GM10847 (cell line): ENCODE measurements around the gene ELP2.

Source experiments
- POLR2A ChIP-seq: IDR thresholded peaks from 2 replicates; pipeline ENCODE4 v1.6.1; 2011; ENCODE audit not compliant: insufficient read length; ENCODE audit errors: extremely low read depth

Gene ELP2

DNA sequence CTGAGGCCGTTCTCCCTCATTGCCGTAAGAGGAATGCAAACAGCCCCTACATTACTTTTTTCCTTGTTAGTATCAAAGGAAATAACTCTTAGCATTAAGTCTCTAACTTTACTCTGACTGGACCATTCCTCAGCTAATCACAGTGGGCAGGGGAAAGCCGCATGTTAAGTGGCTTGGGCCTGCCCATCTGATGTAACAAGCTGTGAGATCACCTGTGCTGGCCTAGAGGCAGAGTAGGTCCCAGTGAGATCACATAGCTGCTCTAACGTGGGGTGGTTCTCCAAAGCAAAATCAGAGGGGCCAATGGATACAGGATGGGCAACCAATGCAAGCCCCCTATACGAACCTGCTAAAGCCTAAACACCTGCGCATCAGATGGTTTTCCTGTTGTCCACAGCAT, 51.7 kb downstream of the ELP2 start:
- no peak for TF ChIP-seq POLR2A

DNA sequence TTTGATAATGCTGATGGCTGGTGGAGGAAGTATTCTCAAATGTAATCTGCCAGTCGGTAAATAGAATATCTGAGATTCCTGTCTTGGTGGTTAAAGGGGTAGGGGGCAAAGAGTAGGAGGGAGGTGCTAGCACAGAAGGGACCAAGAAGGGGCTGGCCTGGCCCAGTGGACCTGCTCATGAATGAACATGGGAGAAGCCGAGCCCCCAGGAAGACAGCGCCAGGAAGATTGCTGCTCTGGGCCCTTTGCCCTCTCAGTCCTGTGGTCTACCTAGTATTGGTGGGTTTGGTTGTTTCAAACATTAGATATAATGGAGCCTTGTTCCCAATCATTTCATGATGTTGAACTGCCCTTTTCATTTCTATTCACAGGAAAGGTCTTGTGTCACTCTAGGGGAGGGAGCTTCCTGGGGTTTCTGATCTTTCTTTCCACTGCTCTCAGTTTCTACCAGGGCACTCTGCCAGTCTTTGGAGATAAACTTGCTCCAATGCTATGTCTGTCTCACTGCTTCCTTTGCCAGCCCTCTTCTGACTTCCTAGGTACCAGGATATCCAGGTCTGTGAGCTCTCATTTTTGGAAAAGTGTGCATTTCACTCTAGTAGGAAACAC, 52.3 kb downstream of the ELP2 start:
- TF ChIP-seq POLR2A, result no peak

DNA sequence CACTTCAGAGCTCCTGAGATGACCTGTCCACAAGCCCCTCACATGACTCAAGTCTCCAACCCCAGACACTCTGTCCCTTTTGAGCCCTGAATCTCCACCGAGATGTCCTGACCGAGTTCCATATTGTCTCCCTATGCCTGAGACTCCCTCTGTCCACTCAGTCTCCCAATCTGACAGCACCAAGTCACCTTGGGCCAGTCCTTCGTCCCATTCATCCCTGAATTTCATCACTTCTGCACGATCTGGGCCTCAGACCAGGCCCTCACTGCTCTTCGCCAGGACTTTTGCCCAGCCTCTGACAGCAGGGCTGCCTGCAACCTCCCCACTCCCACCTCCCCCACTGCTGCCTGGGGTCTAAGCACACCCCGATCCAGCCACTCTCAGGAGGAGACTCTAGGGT, 53.3 kb downstream of the ELP2 start:
- TF ChIP-seq POLR2A, result no peak

DNA sequence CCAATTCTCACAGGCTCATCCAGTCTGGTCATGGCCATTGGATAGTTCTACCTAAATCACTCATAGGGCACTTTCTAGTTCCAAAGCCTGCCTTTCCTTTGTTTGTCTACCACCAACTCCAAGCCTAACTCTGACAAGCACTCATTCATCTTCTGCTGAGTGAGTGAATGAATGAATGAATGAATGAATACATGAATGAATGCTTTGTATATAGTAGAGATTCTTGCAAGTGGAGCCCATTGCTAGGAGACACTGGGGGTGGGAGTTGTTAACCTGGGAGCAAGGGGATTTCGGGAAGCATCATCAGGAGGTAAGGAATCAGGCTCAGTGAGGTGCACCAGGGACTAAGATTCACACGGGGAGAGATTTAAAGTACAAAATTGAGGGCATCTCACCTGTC, 54.3 kb downstream of the ELP2 start:
- TF ChIP-seq POLR2A, result no peak

DNA sequence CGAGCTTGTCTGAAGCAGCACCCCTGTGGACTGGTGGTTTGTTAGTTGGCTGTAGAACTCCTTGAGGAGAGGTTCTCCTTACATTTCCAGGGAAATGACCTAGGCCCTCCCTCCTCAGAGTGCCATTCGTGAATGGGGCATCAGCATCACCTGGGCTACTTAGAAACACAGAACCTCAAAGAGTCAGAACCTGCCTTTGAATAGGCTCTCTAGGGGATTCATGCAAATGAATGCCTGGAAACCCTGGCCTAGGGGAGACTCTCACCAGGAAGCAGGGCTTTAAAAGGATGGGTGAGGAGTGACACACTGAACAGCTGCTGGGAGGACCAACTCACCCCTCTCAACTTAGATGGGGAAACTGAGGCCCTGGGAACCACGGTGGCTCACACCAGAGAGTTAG, 55.5 kb downstream of the ELP2 start:
- no peak for TF ChIP-seq POLR2A

DNA sequence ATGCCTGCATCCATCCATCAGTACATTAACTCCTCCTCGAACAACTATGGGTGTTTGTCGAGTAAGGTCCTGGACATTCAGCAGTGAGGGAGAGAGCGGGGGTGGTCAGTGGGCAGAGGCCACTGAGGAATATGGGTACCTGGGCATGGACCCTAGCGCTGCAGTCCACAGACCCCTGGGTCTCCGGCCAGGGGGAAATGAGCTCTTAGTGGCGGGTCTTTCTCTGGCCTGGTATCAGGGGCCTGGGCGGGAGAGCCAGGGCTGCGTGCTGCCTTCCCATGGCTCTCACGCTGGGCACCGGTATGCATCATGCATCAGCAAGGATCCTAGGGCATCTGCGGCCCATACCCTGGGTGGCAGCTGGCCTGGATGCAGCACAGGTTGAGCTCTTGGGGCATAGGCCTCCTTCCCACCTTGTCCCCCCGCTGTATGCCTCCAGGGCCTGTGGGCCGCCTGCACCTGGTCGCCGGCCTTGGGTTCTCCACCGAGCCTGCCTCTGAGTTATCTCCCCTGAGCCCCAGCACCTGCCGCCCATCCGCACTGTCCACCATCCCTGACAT, 56.3 kb downstream of the ELP2 start:
- no peak for TF ChIP-seq POLR2A

DNA sequence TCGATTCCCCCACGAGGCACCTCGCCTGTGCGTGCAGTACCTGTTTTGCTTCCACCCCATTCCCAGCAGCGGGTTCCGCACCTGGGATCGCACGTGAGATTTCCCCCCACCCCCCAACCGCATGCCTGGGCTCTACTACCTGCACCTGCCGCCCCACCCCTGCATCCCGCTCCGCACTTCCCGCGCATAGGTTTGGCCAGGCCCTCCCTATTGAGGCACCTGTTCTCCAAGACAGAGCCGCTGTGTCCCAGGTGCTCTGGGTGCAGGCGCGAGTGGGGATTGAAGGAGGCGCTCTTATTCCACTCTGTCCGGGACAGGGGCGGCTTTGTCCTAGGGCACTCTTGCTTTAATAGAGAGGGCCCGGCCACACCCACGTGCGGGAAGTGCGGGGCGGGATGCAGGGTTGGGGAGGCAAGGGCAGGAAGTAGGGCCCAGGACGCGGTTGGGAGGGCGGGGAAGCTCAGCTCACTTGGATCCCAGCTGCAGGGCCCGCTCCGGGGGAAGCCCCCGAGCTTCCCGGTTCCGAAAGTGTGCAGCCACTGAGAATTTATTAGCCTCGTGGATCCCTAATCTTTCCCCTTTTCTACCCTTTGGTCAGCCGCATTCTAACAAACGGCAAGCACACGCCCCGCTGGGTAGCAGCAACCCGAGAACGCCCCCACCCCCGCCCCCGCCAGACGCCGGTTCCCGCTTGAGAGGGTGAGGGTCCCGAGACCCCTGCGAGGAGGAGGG, 56.9 kb downstream of the ELP2 start:
- no peak for TF ChIP-seq POLR2A

DNA sequence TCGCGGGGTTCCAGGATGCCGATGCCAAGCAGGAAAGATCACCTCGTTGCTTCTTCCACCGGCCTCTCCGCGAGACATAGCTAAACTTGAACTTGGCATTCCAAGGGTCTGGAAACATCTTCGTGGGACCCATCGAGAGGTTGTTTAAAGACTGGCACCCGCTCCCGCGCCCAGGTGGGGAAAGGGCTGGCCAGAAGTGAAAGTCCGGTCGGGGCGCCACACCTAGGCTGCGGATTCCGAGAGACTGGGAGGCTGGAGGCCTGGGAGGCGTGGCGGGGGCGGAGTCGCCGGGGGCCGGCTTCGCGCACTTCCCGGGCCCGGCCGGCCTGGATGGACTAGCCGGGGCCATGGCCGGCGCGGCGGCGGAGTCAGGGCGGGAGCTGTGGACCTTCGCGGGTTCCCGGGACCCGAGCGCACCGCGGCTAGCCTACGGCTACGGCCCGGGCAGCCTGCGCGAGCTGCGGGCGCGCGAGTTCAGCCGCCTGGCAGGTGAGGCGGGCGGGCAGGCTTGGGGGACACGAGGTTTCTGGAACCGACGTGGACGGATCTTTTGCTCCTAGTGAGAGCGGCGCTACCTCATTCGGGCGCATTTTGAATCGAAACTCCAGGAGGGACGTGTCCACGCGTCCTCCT, 57.6 kb downstream of the ELP2 start, which contains the start of gene MOCOS:
Gene MOCOS, plus strand, starts transcription at position 305 of the 633 bp plus-strand sequence. Its CDS starts 43 bp downstream, at position 348.
- TF ChIP-seq POLR2A, result no peak

DNA sequence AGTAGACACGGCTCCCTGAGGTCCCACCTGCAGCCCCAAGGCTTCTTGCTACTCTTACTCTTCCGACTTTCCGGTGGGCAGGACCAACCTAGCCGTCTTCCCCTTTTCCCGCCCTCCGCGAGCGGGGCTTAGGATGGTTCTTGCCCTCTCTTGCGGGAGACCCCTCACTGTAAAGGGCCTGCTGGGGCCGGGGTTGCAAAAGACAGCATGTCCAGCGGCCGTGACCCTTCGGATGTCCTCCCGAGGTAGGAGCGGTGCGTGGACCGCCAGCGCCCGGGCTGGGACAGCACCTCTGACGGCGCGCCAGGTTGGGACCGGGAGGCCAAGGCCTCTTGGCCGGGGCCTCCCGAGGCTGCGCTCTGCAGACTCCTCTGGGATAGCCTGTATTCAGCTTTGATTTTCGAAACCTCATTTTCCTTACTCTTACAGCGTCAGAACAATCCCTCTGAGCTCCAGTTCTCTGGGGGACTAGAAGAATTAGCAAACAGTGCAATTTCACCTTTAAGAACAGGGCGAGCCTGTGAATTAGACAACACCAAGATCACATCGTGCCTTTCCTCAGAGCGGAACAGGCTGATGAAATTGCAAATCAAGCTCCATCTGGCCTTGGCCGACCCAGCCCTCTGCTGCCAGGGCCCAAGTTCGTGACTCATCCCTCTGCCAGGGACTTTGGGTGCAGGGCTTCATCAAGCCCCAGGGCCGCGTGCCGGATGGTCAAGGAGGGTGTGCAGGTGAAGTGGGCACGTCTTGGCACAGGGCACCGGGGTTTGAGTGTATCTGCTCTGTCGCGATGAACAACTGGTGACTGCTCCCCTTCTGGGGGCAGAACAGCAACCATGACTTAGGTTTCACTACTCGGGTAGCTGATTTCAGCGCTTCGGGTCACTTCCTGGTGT, 58.4 kb downstream of the ELP2 start:
- no peak for TF ChIP-seq POLR2A

DNA sequence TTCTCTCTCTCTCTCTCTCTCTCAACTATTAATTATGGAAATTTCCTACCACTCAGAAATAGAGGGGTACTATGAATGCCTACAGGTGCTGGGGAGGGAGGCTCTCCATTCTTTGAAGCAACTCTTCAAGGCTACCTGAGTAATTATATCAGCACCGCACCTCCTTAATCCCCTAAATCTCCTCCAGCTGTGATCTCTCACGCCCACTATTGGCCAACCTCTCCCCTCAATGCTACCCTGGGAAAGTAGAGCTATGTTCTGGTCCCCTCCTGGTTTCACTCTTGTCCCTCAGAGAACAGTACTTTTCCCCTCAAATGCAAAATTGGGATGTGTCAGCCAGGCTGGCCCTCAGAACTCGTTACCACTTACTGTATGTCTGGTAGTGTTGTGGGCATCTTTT, 59.2 kb downstream of the ELP2 start:
- no peak for TF ChIP-seq POLR2A

DNA sequence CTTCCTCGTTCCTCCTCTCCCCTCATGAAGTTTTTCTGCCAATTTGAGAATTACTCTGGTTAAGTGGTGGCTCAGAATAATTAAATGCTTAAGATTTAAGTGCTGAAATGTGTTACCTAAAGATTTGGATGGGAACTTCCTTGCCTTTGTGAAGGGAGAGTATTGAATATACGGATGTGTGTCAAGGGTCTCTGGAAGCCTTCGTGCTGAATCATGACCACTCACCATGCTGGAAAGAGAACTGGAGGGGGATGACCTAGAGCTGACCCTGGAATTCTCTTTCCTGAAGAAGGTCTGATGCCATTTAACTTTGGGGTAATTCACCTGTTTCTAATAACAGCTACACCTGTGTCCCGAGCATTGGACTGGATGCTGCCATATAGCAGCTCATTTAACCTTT, 59.8 kb downstream of the ELP2 start:
- no peak for TF ChIP-seq POLR2A

DNA sequence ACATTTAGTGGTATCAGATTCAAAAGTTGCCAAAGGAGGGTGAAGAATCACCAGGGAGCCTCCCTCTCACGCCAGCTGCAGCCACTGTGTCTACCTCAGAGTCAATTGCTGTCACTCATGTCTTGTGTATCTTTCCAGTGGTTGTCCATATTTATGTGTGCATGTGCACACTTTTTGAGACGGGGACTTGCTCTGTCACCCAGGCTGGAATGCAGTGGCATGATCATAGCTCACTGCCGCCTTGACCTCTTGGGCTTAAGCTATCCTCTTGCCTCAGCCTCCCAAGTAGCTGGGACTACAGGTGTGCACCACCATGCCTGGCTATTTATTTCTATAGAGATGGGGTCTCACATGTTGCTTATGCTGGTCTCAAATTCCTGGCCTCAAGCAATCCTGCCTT, 61.6 kb downstream of the ELP2 start:
- TF ChIP-seq POLR2A, result no peak

DNA sequence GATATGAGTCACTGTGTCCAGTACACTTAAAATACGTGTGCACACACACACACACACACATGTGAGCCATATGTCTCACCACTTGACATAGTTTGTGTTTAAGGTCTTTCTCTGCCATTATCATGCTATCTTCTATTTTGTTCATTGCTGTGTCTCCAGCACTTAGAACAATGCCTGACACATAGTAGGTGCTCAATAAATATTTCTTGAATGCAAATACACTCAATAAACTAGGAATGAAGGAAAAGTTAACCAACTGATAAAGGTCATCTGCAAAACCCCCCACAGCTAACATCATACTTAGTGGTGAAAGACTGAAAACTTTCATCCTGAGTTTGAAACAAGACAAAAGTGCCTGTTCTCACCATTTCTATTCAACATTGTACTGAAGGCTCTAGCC, 62.0 kb downstream of the ELP2 start:
- TF ChIP-seq POLR2A, result no peak

DNA sequence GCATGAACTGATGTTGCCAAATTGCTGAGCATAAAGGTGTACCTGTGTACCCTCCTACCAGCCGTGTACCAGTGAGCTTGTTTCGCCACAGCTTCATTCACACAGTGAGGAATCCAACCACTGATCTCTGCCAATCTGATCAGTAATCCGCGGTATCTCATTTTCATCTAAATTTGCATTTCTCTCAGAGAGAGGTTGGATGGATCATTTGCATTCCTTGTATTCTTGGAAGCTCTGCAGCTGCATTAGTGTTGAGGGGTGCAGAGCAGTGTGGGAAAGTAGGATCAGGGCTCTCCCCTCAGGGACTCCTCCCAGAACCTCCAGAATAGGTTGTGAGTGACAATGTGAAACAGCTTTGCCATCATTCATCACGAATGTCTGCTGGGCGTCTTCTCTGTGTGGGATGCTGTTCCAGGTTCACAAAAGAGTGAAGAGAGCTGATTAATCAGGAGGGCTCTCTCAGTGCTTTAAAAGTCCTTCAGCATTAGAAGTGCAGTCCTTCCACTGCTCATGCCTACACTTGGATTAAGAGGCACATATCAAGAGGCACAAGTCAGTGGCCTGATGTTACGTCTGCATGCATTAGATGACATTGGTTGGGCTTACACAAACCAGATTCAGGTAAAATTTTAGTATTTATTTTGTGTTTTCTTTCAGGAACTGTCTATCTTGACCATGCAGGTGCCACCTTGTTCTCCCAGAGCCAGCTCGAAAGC, 65.1 kb downstream of the ELP2 start:
- no peak for TF ChIP-seq POLR2A

DNA sequence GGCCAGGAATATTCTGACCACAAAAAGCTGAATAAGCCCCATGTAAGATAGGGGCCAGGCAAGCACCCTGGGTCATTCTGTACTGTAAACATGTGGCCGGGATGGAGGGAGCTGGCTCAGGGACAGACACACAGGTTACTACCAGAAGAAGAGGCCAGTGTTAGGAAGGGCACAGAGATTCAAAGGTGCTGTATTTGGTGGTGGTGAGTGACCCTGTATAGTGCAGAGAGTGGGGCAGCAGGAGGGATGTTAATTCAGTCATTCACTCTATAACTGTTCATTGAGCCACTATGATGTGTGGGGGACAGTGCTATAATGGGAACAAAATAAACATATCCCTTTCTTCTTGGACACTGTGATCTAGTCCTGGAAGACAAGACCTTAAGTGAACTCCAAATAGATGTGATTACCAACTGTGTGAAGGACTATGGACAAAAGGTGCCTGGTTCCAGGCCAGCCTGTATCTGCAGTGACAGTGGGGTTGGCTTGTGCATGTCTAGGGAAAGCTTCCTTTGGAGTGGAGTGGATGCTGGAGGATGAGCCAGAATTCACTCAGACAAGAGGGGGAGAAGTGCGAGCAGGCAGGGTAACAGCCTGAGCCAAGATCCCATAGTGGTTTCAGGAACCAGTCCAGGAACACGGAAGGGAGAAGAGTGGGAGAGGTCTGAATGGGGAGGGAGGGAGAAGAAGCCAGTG, 65.9 kb downstream of the ELP2 start:
- TF ChIP-seq POLR2A, result no peak
